ENCODE results near the gene KCNMB4.

Gene KCNMB4

DNA sequence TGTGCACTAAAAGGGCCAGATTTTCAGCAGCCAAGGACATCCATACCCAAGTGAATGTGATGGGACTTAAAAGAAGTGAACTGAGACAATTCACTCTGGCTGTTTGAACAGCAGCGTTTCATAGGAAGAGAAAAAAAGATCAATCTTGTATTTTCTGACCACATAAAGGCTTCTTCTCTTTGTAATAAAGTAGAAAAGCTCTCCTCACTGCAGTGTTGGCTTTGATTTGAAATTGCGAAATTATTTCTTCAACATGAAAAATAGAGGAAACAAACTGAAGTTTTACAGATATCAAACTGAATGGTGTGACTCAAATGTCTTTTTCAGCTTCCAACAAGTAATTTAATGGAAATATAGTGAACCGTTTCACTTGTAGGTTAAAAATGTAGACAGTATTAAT is 11.3 kb upstream of the KCNMB4 start:
- no peak for TF ChIP-seq EZH2phosphoT487 (IDR thresholded peaks at IDR 0.05; ENCODE audit: borderline replicate concordance)
- TF ChIP-seq, protein P1, sequence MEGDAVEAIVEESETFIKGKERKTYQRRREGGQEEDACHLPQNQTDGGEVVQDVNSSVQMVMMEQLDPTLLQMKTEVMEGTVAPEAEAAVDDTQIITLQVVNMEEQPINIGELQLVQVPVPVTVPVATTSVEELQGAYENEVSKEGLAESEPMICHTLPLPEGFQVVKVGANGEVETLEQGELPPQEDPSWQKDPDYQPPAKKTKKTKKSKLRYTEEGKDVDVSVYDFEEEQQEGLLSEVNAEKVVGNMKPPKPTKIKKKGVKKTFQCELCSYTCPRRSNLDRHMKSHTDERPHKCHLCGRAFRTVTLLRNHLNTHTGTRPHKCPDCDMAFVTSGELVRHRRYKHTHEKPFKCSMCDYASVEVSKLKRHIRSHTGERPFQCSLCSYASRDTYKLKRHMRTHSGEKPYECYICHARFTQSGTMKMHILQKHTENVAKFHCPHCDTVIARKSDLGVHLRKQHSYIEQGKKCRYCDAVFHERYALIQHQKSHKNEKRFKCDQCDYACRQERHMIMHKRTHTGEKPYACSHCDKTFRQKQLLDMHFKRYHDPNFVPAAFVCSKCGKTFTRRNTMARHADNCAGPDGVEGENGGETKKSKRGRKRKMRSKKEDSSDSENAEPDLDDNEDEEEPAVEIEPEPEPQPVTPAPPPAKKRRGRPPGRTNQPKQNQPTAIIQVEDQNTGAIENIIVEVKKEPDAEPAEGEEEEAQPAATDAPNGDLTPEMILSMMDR (conservative IDR thresholded peaks at IDR 0.05; ENCODE audit: low read length), result no peak
- H3K36me3 ChIP-seq (ENCODE audit: insufficient read depth, low read length), result peaks cover 17% of the 10 kb centered on the region; the same call in 1 of the 2 replicates

GRCh38 chr12:70355972-70356371 is 10.1 kb upstream of the KCNMB4 start:
- Histone ChIP-seq H3K4me1 (ENCODE audit: insufficient read depth, low read length, poor library complexity, severe bottlenecking) (no peaks in the 10 kb centered on the region), H3K36me3 (ENCODE audit: insufficient read depth, low read length) (peaks cover 17% of the 10 kb centered on the region; the same call in 1 of the 2 replicates)
- TF ChIP-seq EZH2phosphoT487 (IDR thresholded peaks at IDR 0.05; ENCODE audit: borderline replicate concordance), result no peak
- TF ChIP-seq, protein P1 (conservative IDR thresholded peaks at IDR 0.05; ENCODE audit: low read length), result no peak

More for the DNA sequence above, 11.3 kb upstream of the KCNMB4 start:
- no peaks in the 10 kb centered on the region for H3K4me1 ChIP-seq (ENCODE audit: insufficient read depth, low read length, poor library complexity, severe bottlenecking)
- no peak overlapping the region for H3K4me3 ChIP-seq (ENCODE audit: low read length, poor library complexity, severe bottlenecking)
- no peaks in the 10 kb centered on the region for H3K27me3 ChIP-seq (ENCODE audit: insufficient read depth, low read length, poor library complexity, severe bottlenecking)
- no peak overlapping the region for H2AFZ ChIP-seq (ENCODE audit: low read length)
- H3F3A ChIP-seq (ENCODE audit: low read depth), result 0 out of 2 replicates have a peak, but pooled peaks cover 3% of the 10 kb centered on the region
- no peak overlapping the region for H3K9ac ChIP-seq (ENCODE audit: low read depth, low read length, poor library complexity, severe bottlenecking)
- no peaks in the 10 kb centered on the region for H3K9me3 ChIP-seq (ENCODE audit: insufficient read depth, low read depth, low read length)
- no peaks in the 10 kb centered on the region for H4K20me1 ChIP-seq (ENCODE audit: insufficient read depth, low read length, poor library complexity, severe bottlenecking)
- H3K4me2 ChIP-seq (ENCODE audit: low read depth, low read length, poor library complexity, severe bottlenecking), result no peak overlapping the region
- H3K79me2 ChIP-seq (ENCODE audit: insufficient read depth, low read length), result no peaks in the 10 kb centered on the region
- H3K9me2 ChIP-seq (replicated peaks; ENCODE audit: low read depth, low read length), result no peaks in the 10 kb centered on the region

DNA sequence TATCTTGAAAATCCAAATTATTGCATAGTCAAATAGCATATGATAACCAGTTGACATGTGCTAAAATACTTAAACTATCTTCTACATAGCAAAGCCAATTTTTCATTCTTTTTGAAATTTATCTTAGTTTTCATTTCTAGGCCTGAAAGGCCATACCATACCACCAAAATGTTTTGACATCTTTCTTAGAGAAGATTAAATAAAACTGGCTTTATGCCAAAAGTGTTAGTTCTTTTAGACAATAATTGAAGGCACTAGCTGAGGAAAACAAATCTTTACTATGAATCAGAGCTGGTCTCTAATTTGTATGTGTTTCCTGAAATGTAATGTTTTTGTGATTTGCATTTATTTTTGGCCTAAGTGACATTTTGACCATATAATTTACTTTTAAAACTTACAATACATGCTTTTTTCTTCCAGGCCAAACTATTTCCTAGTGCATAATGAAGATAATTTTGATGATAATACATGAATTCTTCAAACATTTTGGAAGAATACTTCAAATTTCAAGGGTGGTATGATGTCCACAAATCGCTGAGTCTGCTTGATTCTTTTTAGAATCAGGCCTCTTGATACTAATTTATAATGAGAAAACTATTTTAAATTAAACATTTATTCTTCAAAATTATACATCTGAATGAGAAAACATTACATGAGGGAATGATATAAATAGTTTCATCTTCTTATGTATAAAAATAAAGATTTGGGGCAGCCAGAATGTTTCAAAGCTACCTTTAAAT is 6.5 kb upstream of the KCNMB4 start:
- Histone ChIP-seq H2AFZ (ENCODE audit: low read length) (no peak overlapping the region), H3K27me3 (ENCODE audit: insufficient read depth, low read length, poor library complexity, severe bottlenecking) (no peaks in the 10 kb centered on the region), H3K36me3 (ENCODE audit: insufficient read depth, low read length) (peaks cover 7% of the 10 kb centered on the region; the same call in 1 of the 2 replicates), H3K4me2 (ENCODE audit: low read depth, low read length, poor library complexity, severe bottlenecking) (no peak overlapping the region), H3F3A (ENCODE audit: low read depth) (no peaks in the 10 kb centered on the region), H3K4me1 (ENCODE audit: insufficient read depth, low read length, poor library complexity, severe bottlenecking) (no peaks in the 10 kb centered on the region), H3K79me2 (ENCODE audit: insufficient read depth, low read length) (no peaks in the 10 kb centered on the region), H3K9me2 (replicated peaks; ENCODE audit: low read depth, low read length) (no peaks in the 10 kb centered on the region), H4K20me1 (ENCODE audit: insufficient read depth, low read length, poor library complexity, severe bottlenecking) (no peaks in the 10 kb centered on the region), H3K9ac (ENCODE audit: low read depth, low read length, poor library complexity, severe bottlenecking) (no peak overlapping the region), H3K4me3 (ENCODE audit: low read length, poor library complexity, severe bottlenecking) (no peak overlapping the region), H3K9me3 (ENCODE audit: insufficient read depth, low read depth, low read length) (no peaks in the 10 kb centered on the region)
- TF ChIP-seq, protein P1 (conservative IDR thresholded peaks at IDR 0.05; ENCODE audit: low read length), result no peak

More at GRCh38 chr12:70355972-70356371, 10.1 kb upstream of the KCNMB4 start:
- H3K4me3 ChIP-seq (ENCODE audit: low read length, poor library complexity, severe bottlenecking), result no peak overlapping the region
- no peaks in the 10 kb centered on the region for H3K9me2 ChIP-seq (replicated peaks; ENCODE audit: low read depth, low read length)
- no peak overlapping the region for H2AFZ ChIP-seq (ENCODE audit: low read length)
- H3K27me3 ChIP-seq (ENCODE audit: insufficient read depth, low read length, poor library complexity, severe bottlenecking), result no peaks in the 10 kb centered on the region
- H3K79me2 ChIP-seq (ENCODE audit: insufficient read depth, low read length), result no peaks in the 10 kb centered on the region
- H3F3A ChIP-seq (ENCODE audit: low read depth), result no peaks in the 10 kb centered on the region
- no peak overlapping the region for H3K4me2 ChIP-seq (ENCODE audit: low read depth, low read length, poor library complexity, severe bottlenecking)
- H3K9ac ChIP-seq (ENCODE audit: low read depth, low read length, poor library complexity, severe bottlenecking), result no peak overlapping the region
- no peaks in the 10 kb centered on the region for H4K20me1 ChIP-seq (ENCODE audit: insufficient read depth, low read length, poor library complexity, severe bottlenecking)
- H3K9me3 ChIP-seq (ENCODE audit: insufficient read depth, low read depth, low read length), result no peaks in the 10 kb centered on the region

Data from Loucy (cell line).